B cell (primary cell): ENCODE measurements around the gene ABCB1. TPM values are rescaled to one million over a fixed set of nuclear protein-coding genes. Genes with fewer than 3 reads are reported as not detected.

ENCODE experiments used
- ATAC-seq: fragments of 200-7000 bp; cut with Tn5 transposase; one replicate; pipeline ENCODE4 v1.10.0; 2021; ENCODE audit warnings: low read depth, mild to moderate bottlenecking, moderate number of reproducible peaks, moderate library complexity
- CTCF ChIA-PET: fragments of 350-600 bp; sonication (Branson Sonifier 250); formaldehyde crosslinking; loops from one replicate; lab custom pipeline; 2021; ENCODE audit warnings: antibody characterized with exemption, inconsistent platforms; lab: Charles Lee
- POLR2A ChIA-PET: fragments of 350-600 bp; sonication (Branson Sonifier 250); formaldehyde crosslinking; loops from one replicate; lab custom pipeline; 2021; ENCODE audit warnings: antibody characterized with exemption; lab: Charles Lee
- DNase-seq: peaks from one replicate; pipeline ENCODE4 v3.0.0; 2013
- H2AFZ ChIP-seq: 2 replicates; pipeline ENCODE4 v1.6.1; 2012; ENCODE audit warnings: mild to moderate bottlenecking, low read depth, low read length; ENCODE audit not compliant: insufficient read depth, poor library complexity, severe bottlenecking
- H3K27ac ChIP-seq, 2 donors: 1 replicate in 1 of 2; 2 replicates in 1 of 2; pipeline ENCODE4 v1.5.1; 2012 to 2013; ENCODE audit warnings: low read length in 2 of 2, mild to moderate bottlenecking in 2 of 2, moderate library complexity in 1 of 2
- H3K27me3 ChIP-seq, 4 experiments: fragments of 200-600 bp in 1 of 4; sonication (generic) in 1 of 4; replicated peaks in 1 of 4; 1 replicate in 2 of 4; 2 replicates in 2 of 4; pipeline versions ENCODE4 v1.6.1 to v1.7.0; 2013 to 2016; ENCODE audit warnings: low read length in 3 of 4, mild to moderate bottlenecking in 2 of 4, mixed read lengths in 1 of 4, moderate library complexity in 1 of 4; ENCODE audit not compliant: insufficient read depth in 4 of 4, control insufficient read depth in 3 of 4; ENCODE audit errors: control extremely low read depth in 1 of 4
- H3K36me3 ChIP-seq, 2 experiments: replicated peaks in 1 of 2; 1 replicate in 1 of 2; 2 replicates in 1 of 2; pipeline versions ENCODE4 v1.6.1 to v1.7.1; 2013; ENCODE audit warnings: low read length in 1 of 2; ENCODE audit not compliant: insufficient read depth in 2 of 2, control insufficient read depth in 1 of 2; ENCODE audit errors: control extremely low read depth in 1 of 2, extremely low read depth in 1 of 2
- H3K4me1 ChIP-seq, 2 donors: fragments of 200-600 bp in 1 of 2; sonication (generic) in 1 of 2; 1 replicate in 1 of 2; 2 replicates in 1 of 2; pipeline versions ENCODE4 v1.5.1 to v1.6.1; 2013 to 2017; ENCODE audit warnings: low read length in 2 of 2; ENCODE audit not compliant: control insufficient read depth in 2 of 2, insufficient read depth in 2 of 2
- H3K4me2 ChIP-seq: replicated peaks from 2 replicates; pipeline ENCODE3; 2012; ENCODE audit warnings: mild to moderate bottlenecking, low read depth, low read length; ENCODE audit not compliant: poor library complexity, severe bottlenecking
- H3K4me3 ChIP-seq, 5 experiments: fragments of 200-600 bp in 1 of 5; sonication (generic) in 1 of 5; 1 replicate in 3 of 5; 2 replicates in 2 of 5; pipeline versions ENCODE4 v1.5.1 to v1.7.0; 2011 to 2016; ENCODE audit warnings: low read length in 4 of 5, mild to moderate bottlenecking in 4 of 5, low read depth in 2 of 5, control low read depth in 1 of 5, moderate library complexity in 1 of 5; ENCODE audit not compliant: insufficient read depth in 1 of 5; ENCODE audit errors: control extremely low read depth in 1 of 5, extremely low read depth in 1 of 5
- H3K79me2 ChIP-seq: fragments of 200-600 bp; sonication (generic); one replicate; pipeline ENCODE4 v1.6.0; 2016; ENCODE audit warnings: low read length; ENCODE audit not compliant: control insufficient read depth, insufficient read depth
- H3K9ac ChIP-seq: fragments of 200-600 bp; sonication (generic); 2 replicates; pipeline ENCODE4 v1.6.1; 2017; ENCODE audit warnings: mild to moderate bottlenecking, low read length, moderate library complexity
- H3K9me3 ChIP-seq, 3 donors: one replicate each; pipeline versions ENCODE4 v1.6.1 to v1.7.1; 2013; ENCODE audit warnings: low read length in 2 of 3; ENCODE audit not compliant: control insufficient read depth in 2 of 3, insufficient read depth in 1 of 3; ENCODE audit errors: control extremely low read depth in 1 of 3
- H4K20me1 ChIP-seq: 2 replicates; pipeline ENCODE4 v1.6.0; 2012; ENCODE audit warnings: mild to moderate bottlenecking, low read length; ENCODE audit not compliant: insufficient read depth, control insufficient read depth, poor library complexity, severe bottlenecking
- H3K27ac Mint-ChIP-seq: one replicate; pipeline ENCODE4 v1.8.0; 2021; ENCODE audit warnings: mixed read lengths
- H3K27me3 Mint-ChIP-seq: one replicate; pipeline ENCODE4 v1.8.0; 2021; ENCODE audit warnings: mixed read lengths
- H3K4me1 Mint-ChIP-seq: one replicate; pipeline ENCODE4 v1.8.0; 2021; ENCODE audit warnings: mixed read lengths
- H3K4me3 Mint-ChIP-seq: one replicate; pipeline ENCODE4 v1.8.0; 2021; ENCODE audit warnings: mixed read lengths
- H3K9me3 Mint-ChIP-seq: one replicate; pipeline ENCODE4 v1.8.0; 2022; ENCODE audit warnings: mixed read lengths; ENCODE audit not compliant: insufficient read depth
- CTCF ChIP-seq: fragments of 200-600 bp; IDR thresholded peaks from one replicate; pipeline ENCODE4 v1.8.0; 2022; ENCODE audit warnings: antibody characterized with exemption, mild to moderate bottlenecking
- EZH2 ChIP-seq: IDR thresholded peaks from 2 replicates; pipeline ENCODE4 v1.6.1; 2012; ENCODE audit warnings: borderline replicate concordance, low read depth, mild to moderate bottlenecking, moderate library complexity, low read length; ENCODE audit not compliant: insufficient read depth, poor library complexity, severe bottlenecking
- WGBS: methylation state at CpG from one replicate; pipeline ENCODE4 v1.1.5; 2013; ENCODE audit warnings: missing lambda C conversion rate; ENCODE audit not compliant: insufficient coverage; 5-methylcytosine and 5-hydroxymethylcytosine counted together
- intact Hi-C: fragments of 100-400 bp; cut with micrococcal nuclease; formaldehyde crosslinking; loops from one replicate; pipeline ENCODE4 v1.10.0; 2022
- polyA plus RNA-seq: library from polyadenylated mRNA; depleted of rRNA; stranded (reverse); fragments of >200 nt; gene quantifications from 2 replicates; pipeline ENCODE4 v1.2.3, GENCODE V29; 2012
- total RNA-seq, 2 donors: library from RNA; stranded (reverse); fragments of 120-200 nt in 1 of 2; gene quantifications; 1 replicate in 1 of 2; 2 replicates in 1 of 2; pipeline versions ENCODE4 v1.2.3 to v1.2.4, GENCODE V29; 2013 to 2022

ABCB1 gene
- total and polyA plus RNA-seq, 2 donors (not counting 1 experiment from before 2014, with no cell fraction given): 8.5 to 21.7 TPM

- Histone ChIP-seq H4K20me1 (no peaks in the 10 kb centered on the region), H3K27ac (no peak overlapping the region), H3K27me3 (peaks cover 0 to 6% (median 0%) of the 10 kb centered on the region in 4 experiments), H3K9ac (no peak overlapping the region), H3K9me3 (no peaks in the 10 kb centered on the region), H3K4me3 (no peak overlapping the region), H2AFZ (no peak overlapping the region), H3K4me2 (no peak overlapping the region), H3K4me1 (peaks cover 16 to 23% of the 10 kb centered on the region in 2 donors), H3K36me3 (no peaks in the 10 kb centered on the region), H3K79me2 (peaks cover 11% of the 10 kb centered on the region)
- CTCF ChIA-PET: no interaction called here
- Mint-ChIP-seq H3K4me3 (no peak overlapping the region), H3K27me3 (no peaks in the 10 kb centered on the region), H3K9me3 (no peaks in the 10 kb centered on the region), H3K4me1 (peaks cover 20% of the 10 kb centered on the region), H3K27ac (no peak overlapping the region)
- intact Hi-C loops: no loop called here
- DNase-seq (no peak), ATAC-seq (no peak)
- WGBS: no CpG with 5 or more reads among the region's 1 CpG
- TF ChIP-seq EZH2: no peak
- TF ChIP-seq CTCF: no peak
- POLR2A ChIA-PET: no interaction called here
Observed at GRCh38 chr7:87596136-87596535, 4.5 kb downstream of the ABCB1 start.

GRCh38 chr7:87592300-87592699 is 8.4 kb downstream of the ABCB1 start:
- no peak for ATAC-seq

More at GRCh38 chr7:87592300-87592699, 8.4 kb downstream of the ABCB1 start:
- Mint-ChIP-seq H3K4me1 (no peaks in the 10 kb centered on the region), H3K9me3 (no peaks in the 10 kb centered on the region), H3K27ac (no peak overlapping the region), H3K27me3 (peaks cover 3% of the 10 kb centered on the region), H3K4me3 (no peak overlapping the region)
- Histone ChIP-seq H3K4me1 (no peaks in the 10 kb centered on the region), H3K79me2 (no peaks in the 10 kb centered on the region), H3K36me3 (no peaks in the 10 kb centered on the region), H2AFZ (no peak overlapping the region), H4K20me1 (no peaks in the 10 kb centered on the region), H3K9me3 (no peaks in the 10 kb centered on the region), H3K4me2 (no peak overlapping the region), H3K27ac (no peak overlapping the region), H3K9ac (no peak overlapping the region), H3K4me3 (no peak overlapping the region), H3K27me3 (no peaks in the 10 kb centered on the region)
- DNase-seq: no peak
- CTCF ChIA-PET: no interaction called here
- WGBS: no CpG with 5 or more reads among the region's 1 CpG
- POLR2A ChIA-PET: interaction anchor here (0.8 kb wide), 1 partner anchor 628 kb away, joined by 3 read pairs; no protein-coding TSS in a partner anchor
- TF ChIP-seq EZH2 (no peak), CTCF (no peak)
- intact Hi-C loops: no loop called here
